ENCODE data around the gene DTWD2. TPM values are rescaled to one million over a fixed set of nuclear protein-coding genes. Genes with fewer than 3 reads are reported as not detected.
"Not testable (repeated sequence)": the region's sequence is repeated elsewhere in the genome, so short reads cannot be mapped to it uniquely, and the experiment has no call there.

DTWD2 gene
- total RNA-seq, 4 donors from 2014 or later: 7.1 to 15.3 (median 11.2) TPM

DNA sequence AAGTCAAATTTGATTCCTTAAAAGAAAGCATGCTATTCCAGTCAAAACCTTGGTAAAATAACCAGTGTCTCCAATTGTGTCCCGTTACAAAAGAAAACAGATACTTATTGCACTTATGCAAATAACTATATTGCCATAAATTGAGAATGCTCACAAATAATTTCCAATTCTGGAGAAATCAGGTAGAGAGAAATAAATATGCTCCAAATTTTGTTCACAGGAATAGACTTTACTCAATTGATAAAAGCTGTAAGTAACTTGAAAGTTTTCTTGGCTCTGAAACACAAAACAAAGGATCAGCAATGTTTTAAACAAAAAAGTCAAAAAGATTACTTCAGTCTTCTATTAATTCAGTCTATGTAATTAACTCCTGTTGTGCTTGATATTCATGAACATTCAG, 7.8 kb upstream of the DTWD2 start:
- DNase-seq (ENCODE audit: low spot score in 2 of 2): no peak
- H3K9me3 ChIP-seq: no peaks in the 10 kb centered on the region
- H3K27me3 ChIP-seq: no peaks in the 10 kb centered on the region
- H3K27ac ChIP-seq: no peak overlapping the region
- no peaks in the 10 kb centered on the region for H3K36me3 ChIP-seq
- H3K4me3 ChIP-seq: no peak overlapping the region
- TF ChIP-seq, protein P1, sequence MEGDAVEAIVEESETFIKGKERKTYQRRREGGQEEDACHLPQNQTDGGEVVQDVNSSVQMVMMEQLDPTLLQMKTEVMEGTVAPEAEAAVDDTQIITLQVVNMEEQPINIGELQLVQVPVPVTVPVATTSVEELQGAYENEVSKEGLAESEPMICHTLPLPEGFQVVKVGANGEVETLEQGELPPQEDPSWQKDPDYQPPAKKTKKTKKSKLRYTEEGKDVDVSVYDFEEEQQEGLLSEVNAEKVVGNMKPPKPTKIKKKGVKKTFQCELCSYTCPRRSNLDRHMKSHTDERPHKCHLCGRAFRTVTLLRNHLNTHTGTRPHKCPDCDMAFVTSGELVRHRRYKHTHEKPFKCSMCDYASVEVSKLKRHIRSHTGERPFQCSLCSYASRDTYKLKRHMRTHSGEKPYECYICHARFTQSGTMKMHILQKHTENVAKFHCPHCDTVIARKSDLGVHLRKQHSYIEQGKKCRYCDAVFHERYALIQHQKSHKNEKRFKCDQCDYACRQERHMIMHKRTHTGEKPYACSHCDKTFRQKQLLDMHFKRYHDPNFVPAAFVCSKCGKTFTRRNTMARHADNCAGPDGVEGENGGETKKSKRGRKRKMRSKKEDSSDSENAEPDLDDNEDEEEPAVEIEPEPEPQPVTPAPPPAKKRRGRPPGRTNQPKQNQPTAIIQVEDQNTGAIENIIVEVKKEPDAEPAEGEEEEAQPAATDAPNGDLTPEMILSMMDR (IDR thresholded peaks at IDR 0.05): no peak
- no peak for TF ChIP-seq POLR2A (IDR thresholded peaks at IDR 0.05)
- no peak for TF ChIP-seq POLR2AphosphoS5 (IDR thresholded peaks at IDR 0.05)
- no peak for TF ChIP-seq EP300 (IDR thresholded peaks at IDR 0.05)
- H3K4me1 ChIP-seq: no peaks in the 10 kb centered on the region
- 100% methylated on average over 1 of the region's 1 CpG for WGBS

DNA sequence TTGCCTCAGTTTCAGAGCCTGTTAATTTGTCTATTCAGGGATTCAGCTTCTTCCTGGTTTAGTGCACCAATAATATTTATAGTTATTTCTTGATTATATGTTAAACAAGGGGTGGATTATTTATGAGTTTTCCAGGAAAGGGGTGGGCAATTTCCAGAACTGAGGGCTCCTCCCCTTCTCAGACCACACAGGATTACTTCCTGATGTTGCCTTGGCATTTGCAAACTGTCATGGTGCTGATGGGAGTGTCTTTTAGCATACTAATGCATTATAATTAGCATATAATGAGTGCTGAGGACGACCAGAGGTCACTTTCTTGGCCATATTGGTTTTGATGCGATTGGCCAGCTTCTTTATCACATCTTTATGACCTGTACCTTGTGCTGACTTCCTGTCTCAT, 6.2 kb upstream of the DTWD2 start:
- H3K9me3 ChIP-seq: no peaks in the 10 kb centered on the region
- TF ChIP-seq POLR2A (IDR thresholded peaks at IDR 0.05): no peak
- no peak for TF ChIP-seq POLR2AphosphoS5 (IDR thresholded peaks at IDR 0.05)
- no peak for TF ChIP-seq EP300 (IDR thresholded peaks at IDR 0.05)
- TF ChIP-seq, protein P1 (IDR thresholded peaks at IDR 0.05): no peak
- 55% methylated on average over 2 of the region's 2 CpGs for WGBS
- no peak overlapping the region for H3K27ac ChIP-seq
- no peaks in the 10 kb centered on the region for H3K4me1 ChIP-seq
- no peak overlapping the region for H3K4me3 ChIP-seq
- H3K27me3 ChIP-seq: no peaks in the 10 kb centered on the region
- no peak for DNase-seq (ENCODE audit: low spot score in 2 of 2)
- H3K36me3 ChIP-seq: no peaks in the 10 kb centered on the region

- H3K36me3 ChIP-seq; DNase-seq (ENCODE audit: low spot score in 2 of 2); H3K27me3 ChIP-seq; H3K9me3 ChIP-seq; H3K4me1 ChIP-seq; H3K4me3 ChIP-seq; H3K27ac ChIP-seq: not testable (repeated sequence)
Measured at GRCh38 chr5:118993118-118993517, 4.8 kb upstream of the DTWD2 start.

DNA sequence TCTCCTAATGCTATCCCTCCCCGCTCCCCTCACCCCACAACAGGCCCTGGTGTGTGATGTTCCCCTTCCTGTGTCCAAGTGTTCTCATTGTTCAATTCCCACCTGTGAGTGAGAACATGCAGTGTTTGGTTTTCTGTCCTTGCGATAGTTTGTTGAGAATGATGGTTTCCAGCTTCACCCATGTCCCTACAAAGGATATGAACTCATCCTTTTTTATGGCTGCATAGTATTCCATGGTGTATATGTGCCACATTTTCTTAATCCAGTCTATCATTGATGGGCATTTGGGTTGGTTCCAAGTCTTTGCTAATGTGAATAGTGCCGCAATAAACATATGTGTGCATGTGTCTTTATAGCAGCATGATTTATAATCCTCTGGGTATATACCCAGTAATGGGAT, 3.7 kb upstream of the DTWD2 start:
- H3K27ac ChIP-seq; H3K4me3 ChIP-seq; H3K27me3 ChIP-seq; H3K36me3 ChIP-seq; DNase-seq (ENCODE audit: low spot score in 2 of 2); H3K9me3 ChIP-seq: not testable (repeated sequence)
- 93% methylated on average over 3 of the region's 3 CpGs for WGBS
- H3K4me1 ChIP-seq: peaks cover 15% of the 10 kb centered on the region

- DNase-seq (ENCODE audit: low spot score in 2 of 2): no peak
- 47% methylated on average over 1 of the region's 1 CpG for WGBS
- Histone ChIP-seq H3K9me3 (no peaks in the 10 kb centered on the region), H3K27ac (no peak overlapping the region), H3K4me3 (no peak overlapping the region), H3K27me3 (no peaks in the 10 kb centered on the region), H3K4me1 (peaks cover 15% of the 10 kb centered on the region), H3K36me3 (no peaks in the 10 kb centered on the region)
- TF ChIP-seq, protein P1 (IDR thresholded peaks at IDR 0.05): no peak
- TF ChIP-seq EP300 (IDR thresholded peaks at IDR 0.05): no peak
- TF ChIP-seq POLR2AphosphoS5 (IDR thresholded peaks at IDR 0.05): no peak
- no peak for TF ChIP-seq POLR2A (IDR thresholded peaks at IDR 0.05)
Measured at GRCh38 chr5:118990582-118990981, 2.2 kb upstream of the DTWD2 start.

DNA sequence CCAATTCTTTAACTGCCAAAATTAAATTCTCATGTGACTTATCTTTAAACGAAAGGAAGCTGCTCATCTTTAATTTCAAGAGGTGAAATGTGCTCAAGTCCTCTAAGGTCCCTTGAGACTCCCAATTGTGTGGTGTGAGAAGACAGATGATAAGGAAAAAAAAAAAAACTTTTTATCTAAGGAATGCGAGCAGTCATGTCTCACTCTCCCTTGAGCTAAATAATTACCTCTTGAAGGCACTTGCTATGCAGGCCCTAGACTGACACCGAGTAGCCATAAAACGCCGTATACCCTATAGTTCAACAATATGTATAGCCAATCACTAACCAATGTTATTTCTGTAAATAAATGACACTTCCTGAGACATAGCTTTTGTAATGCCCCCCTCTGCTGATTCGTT, 1.5 kb upstream of the DTWD2 start:
- Histone ChIP-seq H3K36me3 (no peaks in the 10 kb centered on the region), H3K27ac (no peak overlapping the region), H3K4me1 (peaks cover 15% of the 10 kb centered on the region), H3K9me3 (no peaks in the 10 kb centered on the region), H3K27me3 (no peaks in the 10 kb centered on the region), H3K4me3 (no peak overlapping the region)
- DNase-seq (ENCODE audit: low spot score in 2 of 2): no peak
- TF ChIP-seq POLR2A (IDR thresholded peaks at IDR 0.05) (no peak), EP300 (IDR thresholded peaks at IDR 0.05) (no peak), POLR2AphosphoS5 (IDR thresholded peaks at IDR 0.05) (no peak)
- TF ChIP-seq, protein P1 (IDR thresholded peaks at IDR 0.05): no peak
- WGBS: 83% methylated on average over 6 of the region's 6 CpGs
